Inflammatory macrophage treated with lipopolysaccharide for 1 hour (primary cell): ENCODE results near the gene RIPPLY1.

Experiments used
- DNase-seq, 2 donors: peaks; one replicate each; pipeline ENCODE4 v3.0.0-alpha.2; 2020 to 2022

The RIPPLY1 gene

GRCh38 chrX:106903291-106903824 is at the start of gene RIPPLY1:
Gene RIPPLY1, minus strand, starts transcription at chrX:106903341. Its CDS starts 54 bp downstream, at chrX:106903287.
- DNase-seq: no peak

- no peak for DNase-seq
Measured at GRCh38 chrX:106952538-106952937, 49.4 kb upstream of the RIPPLY1 start.

- no peak for DNase-seq
Measured at GRCh38 chrX:106952089-106952488, 48.9 kb upstream of the RIPPLY1 start.

GRCh38 chrX:106951230-106951629 is 48.1 kb upstream of the RIPPLY1 start:
- DNase-seq: no peak

- no peak for DNase-seq
Measured at GRCh38 chrX:106950381-106950780, 47.2 kb upstream of the RIPPLY1 start.

- no peak for DNase-seq
Measured at GRCh38 chrX:106949366-106949765, 46.2 kb upstream of the RIPPLY1 start.

- no peak for DNase-seq
Measured at GRCh38 chrX:106948641-106949040, 45.5 kb upstream of the RIPPLY1 start.

- no peak for DNase-seq
Measured at GRCh38 chrX:106946464-106946863, 43.3 kb upstream of the RIPPLY1 start.

GRCh38 chrX:106940068-106940467 is 36.9 kb upstream of the RIPPLY1 start:
- DNase-seq: no peak

- no peak for DNase-seq
Measured at GRCh38 chrX:106939566-106939965, 36.4 kb upstream of the RIPPLY1 start.

- DNase-seq: no peak
Measured at GRCh38 chrX:106936246-106936645, 33.1 kb upstream of the RIPPLY1 start.

- DNase-seq: no peak
Measured at GRCh38 chrX:106935175-106935574, 32.0 kb upstream of the RIPPLY1 start.

GRCh38 chrX:106933538-106933961 is 30.4 kb upstream of the RIPPLY1 start:
- DNase-seq: no peak

GRCh38 chrX:106932960-106933537 is 29.9 kb upstream of the RIPPLY1 start:
- no peak for DNase-seq

GRCh38 chrX:106932492-106932923 is 29.4 kb upstream of the RIPPLY1 start:
- DNase-seq: no peak

GRCh38 chrX:106931831-106932491 is 28.8 kb upstream of the RIPPLY1 start:
- no peak for DNase-seq

- no peak for DNase-seq
Measured at GRCh38 chrX:106928227-106928626, 25.1 kb upstream of the RIPPLY1 start.

- DNase-seq: no peak
Measured at GRCh38 chrX:106927700-106928099, 24.6 kb upstream of the RIPPLY1 start.

GRCh38 chrX:106927023-106927422 is 23.9 kb upstream of the RIPPLY1 start:
- DNase-seq: no peak

GRCh38 chrX:106921637-106922036 is 18.5 kb upstream of the RIPPLY1 start:
- DNase-seq: no peak

- no peak for DNase-seq
Measured at GRCh38 chrX:106919932-106920452, 16.9 kb upstream of the RIPPLY1 start, which contains the start of gene CLDN2. Gene CLDN2, plus strand, starts transcription at chrX:106920402. Its CDS starts 7,827 bp downstream, at chrX:106928229.

GRCh38 chrX:106917830-106918500 is 14.8 kb upstream of the RIPPLY1 start:
- DNase-seq: no peak

- DNase-seq: no peak
Measured at GRCh38 chrX:106912864-106913263, 9.7 kb upstream of the RIPPLY1 start.

GRCh38 chrX:106906361-106906760 is 3.2 kb upstream of the RIPPLY1 start:
- DNase-seq: no peak
